ENCODE data around the gene ASCC1. TPM values are rescaled to one million over a fixed set of nuclear protein-coding genes. Genes with fewer than 3 reads are reported as not detected.

ASCC1 gene
- total and polyA plus RNA-seq, 2 of the 13 experiments (the other 11 are each of a cell fraction or from before 2014, with no cell fraction given), result 21.6 to 30.1 TPM

DNA sequence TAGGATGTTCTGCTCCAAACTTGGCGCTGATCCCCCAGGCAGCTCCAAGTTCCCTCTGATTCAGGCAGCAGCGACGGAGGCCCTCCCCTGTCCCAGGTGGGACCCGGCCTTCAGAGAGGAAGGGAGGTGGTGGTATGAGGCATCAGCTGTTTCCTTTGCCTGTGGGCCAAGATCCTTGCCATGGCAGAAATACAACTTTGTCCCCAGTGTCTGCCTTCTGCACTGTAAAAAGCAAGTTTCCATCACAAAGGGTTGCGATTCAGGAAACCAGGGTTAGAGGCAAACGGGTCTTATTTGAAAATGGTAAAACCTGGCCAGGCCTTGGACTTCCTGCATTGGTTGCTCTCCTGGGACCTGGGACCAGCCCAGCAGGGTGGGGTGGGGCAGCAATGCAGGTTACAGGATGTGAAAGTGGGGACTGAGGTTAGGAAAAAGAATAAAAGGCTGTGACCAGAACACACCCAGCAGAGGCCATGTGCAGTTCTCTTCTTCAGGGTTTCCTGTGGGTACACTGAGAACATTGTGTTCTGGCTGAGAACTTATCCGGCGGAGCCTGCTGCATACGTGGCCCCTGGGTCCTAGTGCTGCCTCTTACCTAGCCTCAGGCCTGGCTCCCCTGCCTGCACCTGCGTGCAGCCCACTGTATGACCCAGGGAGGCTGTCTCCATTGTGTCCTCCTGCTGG, 32.5 kb upstream of the ASCC1 start (continued):
- TF ChIP-seq ATF5 (CRISPR knock-in tag; IDR thresholded peaks at IDR 0.05; ENCODE audit: low read depth) (no peak), CREM (IDR thresholded peaks at IDR 0.05) (no peak), CREM (CRISPR knock-in tag; IDR thresholded peaks at IDR 0.05) (no peak), SOX6 (IDR thresholded peaks at IDR 0.05) (no peak), SOX6 (CRISPR knock-in tag; IDR thresholded peaks at IDR 0.05) (peak; percentile 63), SAFB2 (CRISPR knock-in tag; IDR thresholded peaks at IDR 0.05; ENCODE audit: borderline replicate concordance, low read depth) (no peak), ZNF879 (CRISPR knock-in tag; IDR thresholded peaks at IDR 0.05) (no peak), ZNF335 (CRISPR knock-in tag; IDR thresholded peaks at IDR 0.05) (0 out of 2 replicates have a peak, but pooled peaks have one; percentile 56), MED1 (CRISPR knock-in tag; IDR thresholded peaks at IDR 0.05) (peak; percentile 65; the same call in 1 of the 2 replicates), ZNF496 (CRISPR knock-in tag; IDR thresholded peaks at IDR 0.05; ENCODE audit: insufficient replicate concordance) (no peak), NRL (CRISPR knock-in tag; IDR thresholded peaks at IDR 0.05; ENCODE audit: borderline replicate concordance) (no peak), POGK (CRISPR knock-in tag; conservative IDR thresholded peaks at IDR 0.05) (no peak; the same call in 1 of the 2 replicates), ZNF598 (CRISPR knock-in tag; IDR thresholded peaks at IDR 0.05; ENCODE audit: borderline replicate concordance) (no peak), KDM5B (CRISPR knock-in tag; IDR thresholded peaks at IDR 0.05; ENCODE audit: borderline replicate concordance) (peak; percentile 33; the same call in 1 of the 2 replicates), TEAD2 (CRISPR knock-in tag; IDR thresholded peaks at IDR 0.05) (no peak), SCMH1 (CRISPR knock-in tag; IDR thresholded peaks at IDR 0.05; ENCODE audit: borderline replicate concordance) (no peak), ATRX (CRISPR knock-in tag; IDR thresholded peaks at IDR 0.05; ENCODE audit: borderline replicate concordance) (no peak), FOXA3 (CRISPR knock-in tag; IDR thresholded peaks at IDR 0.05) (no peak), ZNF687 (CRISPR knock-in tag; IDR thresholded peaks at IDR 0.05) (peak; percentile 79), PAF1 (CRISPR knock-in tag; IDR thresholded peaks at IDR 0.05) (no peak), TCF7 (IDR thresholded peaks at IDR 0.05; ENCODE audit: low read depth) (no peak), KLF13 (CRISPR knock-in tag; IDR thresholded peaks at IDR 0.05) (no peak), HNRNPLL (IDR thresholded peaks at IDR 0.05; ENCODE audit: low read depth, low read length, poor library complexity, severe bottlenecking) (no peak)

All from HepG2 (cell line).